Caki2 (cell line): ENCODE results near the gene NUDT21. TPM values are rescaled to one million over a fixed set of nuclear protein-coding genes. Genes with fewer than 3 reads are reported as not detected.

ENCODE experiments used
- DNase-seq: peaks from one replicate; pipeline ENCODE4 v3.0.0-alpha.2; 2015; ENCODE audit warnings: low read depth
- in situ Hi-C: cut with HindIII; loops from 2 replicates; pipeline ENCODE4 v1.10.0; 2016; ENCODE audit warnings: low sequenced_read_pairs, low pct_unique_long_range_greater_than_20kb, mixed read lengths
- total RNA-seq: library from RNA; depleted of rRNA; stranded (reverse); fragments of >200 nt; shearing (Covaris generic); gene quantifications from 2 replicates; pipeline ENCODE4 v1.2.3, GENCODE V29; 2014; ENCODE audit warnings: low replicate concordance

The NUDT21 gene
- total RNA-seq, 1 experiment from 2014 or later, result 95.5 TPM

DNA sequence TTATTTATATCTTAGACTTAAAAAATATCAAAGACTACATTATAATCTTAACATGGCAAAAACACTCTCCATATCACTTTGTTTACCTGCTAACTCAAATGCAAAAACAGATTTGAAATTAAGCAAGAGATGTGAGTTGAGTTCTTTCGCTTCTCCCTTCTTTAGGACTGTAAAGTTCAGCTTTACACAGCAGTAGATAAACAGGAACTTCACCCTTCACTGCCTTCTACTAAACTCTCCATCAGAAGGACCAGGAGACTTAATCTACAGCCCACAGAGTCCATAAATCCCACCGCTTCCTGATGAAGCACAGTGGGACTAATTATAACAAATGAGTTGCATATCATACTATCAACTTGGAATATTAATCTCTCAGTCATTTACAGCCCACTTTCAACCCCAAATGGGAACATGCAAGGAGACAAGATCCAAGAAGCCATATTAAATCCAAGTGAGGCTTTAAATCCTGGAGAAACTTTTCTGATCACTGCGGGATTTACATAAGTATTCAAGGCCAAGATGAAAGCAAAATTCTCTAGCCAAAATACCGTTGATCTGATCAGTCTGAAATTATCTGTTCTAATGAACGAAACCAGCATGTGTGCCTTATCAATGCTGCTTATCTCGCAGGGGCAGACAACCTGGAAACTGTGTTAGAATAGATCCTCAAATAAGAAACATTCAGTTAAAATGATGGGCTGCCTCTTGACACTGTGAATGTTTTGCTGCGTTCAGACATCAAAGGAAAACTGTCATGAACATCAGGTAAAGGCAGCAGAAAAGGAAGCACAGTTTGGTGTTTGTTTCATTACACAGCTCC lies 27.3 kb downstream of the NUDT21 start:
- no peak for DNase-seq
- in situ Hi-C loops, result no loop called here

DNA sequence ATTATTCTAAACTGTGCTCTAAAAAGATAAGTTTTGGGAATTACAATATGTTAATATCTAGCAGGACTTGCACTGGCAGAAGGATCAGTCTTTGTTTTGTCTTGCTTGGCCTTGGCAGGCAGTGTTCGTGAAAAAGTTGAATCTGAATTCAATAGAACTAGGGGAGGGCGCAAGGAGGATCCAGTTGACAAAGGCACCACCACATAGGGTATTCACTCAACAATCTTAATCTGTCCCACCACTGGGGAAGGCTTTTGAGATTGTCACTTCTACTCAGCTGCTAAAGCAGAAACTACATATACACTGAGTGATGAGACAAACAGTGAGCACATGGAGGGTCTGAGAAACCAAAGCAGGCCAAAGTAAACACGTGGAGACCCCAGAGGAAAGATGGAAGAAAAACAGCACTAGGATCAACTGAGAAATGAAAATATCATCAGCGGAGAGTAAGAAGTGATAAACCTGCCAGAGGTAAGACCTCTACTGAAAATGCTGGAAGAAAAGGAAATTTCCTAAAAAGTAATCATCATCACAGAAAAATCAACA lies 28.2 kb downstream of the NUDT21 start:
- in situ Hi-C loops, result no loop called here
- DNase-seq, result no peak

DNA sequence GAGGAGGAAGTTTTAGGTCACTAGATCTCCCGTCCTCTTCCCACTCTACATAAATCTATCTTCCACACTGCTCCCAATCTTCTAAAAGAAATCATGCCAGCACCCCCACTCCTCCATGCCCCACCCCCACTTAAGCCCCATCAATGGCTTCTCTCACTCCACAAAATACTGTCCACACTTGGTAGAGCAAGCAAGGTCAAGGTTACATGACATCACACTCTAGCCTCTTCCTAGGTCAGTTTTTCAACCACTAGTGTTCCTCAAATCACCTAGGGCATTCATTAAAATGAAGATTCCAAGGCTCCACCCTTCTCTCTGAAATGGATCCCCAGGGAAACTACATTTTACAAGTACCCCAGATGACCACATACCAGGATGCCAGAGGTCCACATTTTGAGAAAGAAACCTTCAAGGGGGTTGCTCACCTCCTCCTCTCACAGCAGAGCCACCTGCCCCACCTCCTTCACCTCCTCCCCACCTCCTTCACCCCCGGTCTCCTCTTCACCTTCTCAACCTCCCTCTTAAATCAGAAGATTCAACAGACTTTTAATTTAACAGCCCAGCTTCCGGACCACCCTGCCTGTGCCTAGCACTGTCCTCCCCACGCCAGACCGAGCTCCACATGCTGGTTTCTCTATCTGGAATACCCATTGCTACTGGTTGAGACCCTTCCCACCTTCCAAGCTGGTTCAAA lies 29.0 kb downstream of the NUDT21 start:
- in situ Hi-C loops, result no loop called here
- no peak for DNase-seq

DNA sequence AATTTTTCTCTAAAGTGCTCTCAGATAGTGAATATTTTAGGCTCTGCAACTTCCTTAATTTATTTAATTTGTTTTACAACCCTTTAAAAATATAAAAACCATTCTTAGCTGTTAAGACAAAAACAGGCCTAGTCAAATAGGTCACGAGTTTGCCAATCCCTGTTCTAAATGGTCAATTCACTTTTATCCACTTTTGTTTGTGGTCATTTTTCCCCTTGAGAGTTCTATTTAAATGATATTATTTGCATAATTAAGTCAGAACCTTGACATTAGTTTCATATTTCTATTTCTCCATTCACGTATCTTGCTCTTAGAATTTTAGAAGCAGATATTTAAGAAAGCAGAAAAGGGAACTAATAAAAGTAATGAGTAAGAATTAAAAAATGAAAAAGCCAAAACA lies 29.8 kb downstream of the NUDT21 start:
- no peak for DNase-seq
- in situ Hi-C loops, result no loop called here

DNA sequence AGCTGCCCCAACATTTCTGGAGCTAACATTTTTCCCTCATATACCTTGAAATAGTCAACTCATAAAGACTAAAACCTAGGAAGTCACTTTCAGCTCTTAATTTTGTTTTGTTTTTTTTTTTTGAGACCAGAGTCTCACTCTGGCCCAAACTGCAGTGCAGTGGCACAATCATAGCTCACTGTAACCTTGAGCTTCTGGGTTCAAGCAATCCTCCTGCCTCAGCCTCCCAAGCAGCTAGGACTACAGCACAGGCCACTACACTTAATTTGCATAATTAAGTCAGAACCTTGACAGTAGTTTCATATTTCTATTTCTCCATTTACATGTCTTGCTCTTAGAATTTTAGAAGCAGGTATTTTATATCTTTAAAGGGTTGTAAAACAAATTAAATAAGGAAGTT lies 30.5 kb downstream of the NUDT21 start:
- no peak for DNase-seq
- in situ Hi-C loops, result no loop called here

DNA sequence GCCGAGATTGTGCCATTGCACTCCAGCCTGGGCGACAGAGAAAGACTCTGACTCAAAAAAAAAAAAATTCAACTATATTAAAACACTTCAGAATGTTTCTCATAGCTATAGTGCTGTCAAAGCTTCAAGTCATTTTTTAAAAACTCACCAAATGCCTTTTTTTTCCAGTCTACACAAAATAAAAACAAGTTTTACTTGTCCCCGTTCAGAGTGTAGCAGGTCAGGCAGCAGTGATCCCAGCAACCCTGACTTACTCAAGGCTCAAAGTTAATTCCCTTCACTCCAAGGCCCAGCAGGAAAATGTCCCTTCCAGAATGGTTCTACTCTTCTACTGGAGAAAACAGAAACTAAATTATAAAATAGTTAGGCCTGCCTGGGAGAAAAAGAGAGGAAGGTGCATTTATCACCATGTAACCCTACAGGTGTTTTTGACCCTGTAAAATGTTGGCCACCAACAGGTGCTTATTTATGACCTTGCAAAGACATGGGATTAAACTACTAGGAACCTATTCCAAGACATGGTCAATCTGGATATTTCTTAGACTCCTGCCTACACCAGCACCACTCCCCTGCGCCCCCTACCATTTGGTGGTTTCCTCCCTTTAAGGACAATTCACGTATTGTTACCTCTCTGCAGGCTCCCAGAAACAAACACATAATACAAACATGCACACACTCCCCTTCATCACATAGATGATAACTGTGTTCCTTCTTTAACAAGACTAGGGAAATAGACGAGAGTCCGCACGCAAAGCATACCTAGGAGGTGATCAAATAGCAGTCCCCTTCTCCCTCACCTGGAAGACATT lies 31.2 kb downstream of the NUDT21 start:
- in situ Hi-C loops, result no loop called here
- DNase-seq, result no peak

DNA sequence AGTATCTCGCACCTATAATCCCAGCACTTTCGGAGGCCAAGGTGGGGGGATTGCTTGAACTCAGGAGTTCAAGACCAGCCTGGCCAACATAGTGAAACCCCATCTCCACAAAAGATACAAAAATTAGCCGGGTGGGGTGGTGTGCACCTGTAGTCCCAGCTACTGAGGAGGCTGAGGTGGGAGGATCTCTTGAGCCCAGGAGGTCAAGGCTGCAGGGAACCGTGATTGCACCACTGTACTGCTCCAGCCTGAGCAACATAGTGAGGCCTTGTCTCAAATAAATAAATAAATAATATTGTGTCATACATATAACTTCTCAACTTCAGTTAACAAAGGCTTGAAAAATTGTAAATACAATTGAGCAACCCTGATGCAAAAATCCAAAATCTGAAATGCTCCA lies 34.0 kb downstream of the NUDT21 start:
- in situ Hi-C loops, result no loop called here
- no peak for DNase-seq

DNA sequence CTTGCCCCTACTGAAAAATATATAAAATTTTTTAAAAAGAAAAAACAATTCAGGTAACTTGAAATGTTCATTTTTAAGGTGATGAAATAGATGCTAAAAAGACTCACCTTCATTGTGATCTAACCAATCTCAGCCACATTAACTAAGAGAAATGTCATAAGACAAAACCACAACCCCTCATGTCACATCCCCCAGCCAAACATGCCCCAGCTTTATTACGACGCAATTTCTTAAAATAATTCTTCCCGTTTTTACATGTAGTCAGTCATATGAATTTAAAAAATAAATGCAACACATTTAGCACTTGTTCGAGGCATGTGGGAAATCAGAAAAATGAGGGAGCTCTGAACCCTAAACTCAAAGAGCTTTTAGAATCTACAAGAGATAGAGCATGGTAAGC lies 35.3 kb downstream of the NUDT21 start:
- in situ Hi-C loops, result no loop called here
- DNase-seq, result no peak

DNA sequence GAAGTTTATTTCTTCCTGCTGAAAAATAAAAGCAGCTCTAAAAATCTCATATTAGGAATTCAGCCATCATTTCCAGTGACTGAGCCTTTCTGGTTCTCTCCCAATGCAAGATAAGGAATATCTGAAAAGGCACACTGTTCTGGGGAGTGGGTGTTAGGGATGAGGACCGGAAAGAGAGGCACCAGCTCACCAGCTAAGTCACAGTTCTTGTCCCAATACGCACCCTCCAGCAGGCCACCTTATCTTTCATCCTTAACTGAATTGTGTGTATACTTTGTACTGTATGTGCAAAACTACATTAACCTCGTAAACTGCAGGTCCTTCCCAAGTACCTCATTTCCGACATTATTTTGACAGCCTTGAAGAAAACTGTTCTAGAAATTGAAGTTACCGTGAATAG lies 36.8 kb downstream of the NUDT21 start:
- in situ Hi-C loops, result no loop called here
- DNase-seq, result no peak

DNA sequence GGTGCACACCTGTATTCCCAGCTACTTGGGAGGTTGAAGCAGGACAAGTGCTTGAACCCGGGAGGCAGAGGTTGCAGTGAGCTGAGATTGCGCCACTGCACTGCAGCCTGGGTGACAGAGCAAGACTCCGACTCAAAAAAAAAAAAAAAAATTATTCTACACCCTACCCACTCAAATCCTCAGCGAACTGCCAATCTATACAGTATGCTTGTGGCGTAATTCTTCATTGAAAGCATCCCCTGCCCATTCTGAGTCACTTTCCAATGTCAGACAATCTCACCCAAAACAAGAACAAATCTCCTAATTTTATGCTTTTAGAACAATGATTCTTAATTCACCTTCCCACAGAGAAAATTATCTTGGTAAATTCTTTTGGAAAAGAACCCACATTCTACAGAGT lies 37.8 kb downstream of the NUDT21 start:
- no peak for DNase-seq
- in situ Hi-C loops, result no loop called here

DNA sequence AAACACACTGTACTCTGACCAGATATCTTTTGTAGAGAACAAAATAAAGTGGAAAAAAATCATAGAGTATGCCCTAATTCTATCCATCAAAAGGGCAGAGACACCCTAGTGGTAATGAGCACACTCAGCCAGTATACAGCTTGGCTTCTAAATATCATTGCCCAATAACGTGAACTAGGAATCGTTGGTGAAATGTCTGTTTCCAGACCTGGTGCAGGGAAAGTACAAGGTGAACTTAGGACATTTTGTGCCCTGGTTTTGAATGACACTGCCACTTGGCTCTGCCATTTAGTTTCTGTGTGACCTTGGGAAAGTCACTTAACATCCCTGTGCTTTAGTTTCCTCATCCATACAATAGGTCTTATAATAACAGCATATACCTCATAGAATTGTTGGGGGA lies 39.5 kb downstream of the NUDT21 start:
- no peak for DNase-seq
- in situ Hi-C loops, result no loop called here

DNA sequence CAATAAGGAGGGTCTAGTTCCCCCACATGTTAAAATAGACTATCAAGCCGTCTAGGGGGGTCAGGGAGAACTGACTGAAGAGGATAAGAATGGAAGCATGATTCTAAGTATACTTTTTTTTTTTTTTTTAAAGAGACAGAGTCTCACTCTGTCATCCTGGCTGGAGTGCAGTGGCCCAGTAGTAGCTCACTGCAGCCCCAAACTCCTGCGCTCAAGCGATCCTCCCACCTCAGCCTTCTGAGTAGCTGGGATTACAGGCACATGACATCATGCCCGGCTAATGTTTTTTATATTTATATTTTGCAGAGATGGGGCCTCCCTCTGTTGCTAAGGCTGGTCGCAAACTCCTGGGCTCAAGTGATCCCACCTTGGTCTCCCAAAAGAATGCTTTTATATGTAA lies 40.0 kb downstream of the NUDT21 start:
- no peak for DNase-seq
- in situ Hi-C loops, result no loop called here

DNA sequence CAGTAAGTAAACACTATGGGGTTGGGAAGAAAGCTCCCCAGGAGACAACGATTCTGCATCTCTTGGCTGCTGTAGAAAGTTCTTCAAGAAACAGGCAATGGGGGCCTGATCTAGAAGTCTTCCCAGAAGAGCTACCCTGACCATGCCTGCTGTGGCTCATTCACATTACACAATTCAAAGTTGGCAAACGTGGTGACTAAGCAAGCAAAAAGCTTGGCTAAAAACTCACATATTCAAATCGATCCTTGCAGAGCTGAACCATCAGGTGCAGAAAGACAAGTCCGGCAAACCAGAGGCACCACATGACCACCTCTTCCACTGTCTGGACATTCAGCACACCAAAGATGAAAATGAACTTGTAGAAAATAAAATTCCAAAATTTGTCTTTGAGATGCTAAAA lies 41.9 kb downstream of the NUDT21 start:
- no peak for DNase-seq
- in situ Hi-C loops, result no loop called here

DNA sequence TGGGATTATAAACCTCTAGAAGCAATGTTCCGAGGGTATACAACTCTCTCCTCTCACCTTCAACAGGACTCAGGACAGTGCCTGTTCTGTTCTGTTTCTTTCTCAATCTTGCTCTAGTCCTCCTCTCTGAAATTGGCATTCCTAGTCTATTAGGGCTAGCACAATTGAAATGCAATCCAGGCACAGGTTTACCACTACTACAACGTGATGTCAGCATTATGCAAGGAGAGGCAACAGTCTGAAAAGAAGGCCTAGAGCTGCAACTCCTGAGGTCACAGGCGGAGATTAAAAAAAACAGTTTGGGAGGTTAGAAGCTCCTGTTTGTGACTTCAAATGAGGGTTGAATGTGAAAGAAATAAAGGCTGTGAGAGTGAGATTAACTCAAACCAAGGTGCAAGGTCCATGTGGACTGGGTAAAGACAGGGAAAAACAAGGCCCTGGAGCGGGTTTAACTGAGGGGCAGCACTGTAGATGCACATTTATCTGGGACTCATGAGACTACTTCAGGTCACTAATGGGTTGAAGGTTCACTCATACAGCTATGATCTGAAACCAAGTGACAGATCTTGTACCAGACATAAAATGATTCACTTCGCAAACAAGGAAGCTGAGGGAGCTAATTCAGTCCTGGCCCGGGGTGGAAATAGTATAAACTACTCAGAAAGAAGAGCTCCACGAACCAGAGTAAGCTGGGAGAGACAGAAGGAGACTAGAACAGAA lies 42.6 kb downstream of the NUDT21 start:
- DNase-seq, result no peak
- in situ Hi-C loops, result no loop called here

DNA sequence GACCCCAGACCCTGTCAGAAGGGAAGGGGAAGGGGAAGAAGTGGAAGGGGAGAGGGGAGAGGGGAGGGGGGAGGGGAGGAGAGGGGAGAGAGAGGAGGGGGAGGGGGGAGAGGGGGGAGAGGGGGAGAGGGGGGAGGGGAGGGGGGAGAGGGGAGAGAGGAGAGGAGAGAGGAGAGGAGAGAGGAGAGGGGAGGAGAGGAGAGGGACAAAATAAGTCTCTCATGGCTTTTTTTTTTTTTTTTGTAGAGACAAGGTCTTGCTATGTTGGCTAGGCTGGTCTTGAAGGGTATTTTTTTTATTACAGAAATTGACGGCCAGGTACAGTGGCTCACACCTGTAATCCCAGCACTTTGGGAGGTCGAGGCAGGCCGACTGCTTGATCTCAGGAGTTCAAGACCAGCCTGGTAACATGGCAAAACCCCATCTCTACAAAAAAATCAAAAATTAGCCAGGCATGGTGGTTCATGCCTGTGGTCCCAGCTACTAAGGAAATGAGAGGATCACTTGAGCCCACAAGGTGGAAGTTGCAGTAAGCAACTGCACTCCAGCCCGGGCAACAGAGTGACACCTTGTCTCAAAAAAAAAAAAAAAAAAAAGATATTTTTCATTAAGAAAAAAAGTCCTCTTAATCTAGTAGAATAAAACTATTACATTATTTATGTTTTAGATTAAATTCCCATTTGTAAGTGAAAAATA lies 45.0 kb downstream of the NUDT21 start:
- DNase-seq, result no peak
- in situ Hi-C loops, result no loop called here

DNA sequence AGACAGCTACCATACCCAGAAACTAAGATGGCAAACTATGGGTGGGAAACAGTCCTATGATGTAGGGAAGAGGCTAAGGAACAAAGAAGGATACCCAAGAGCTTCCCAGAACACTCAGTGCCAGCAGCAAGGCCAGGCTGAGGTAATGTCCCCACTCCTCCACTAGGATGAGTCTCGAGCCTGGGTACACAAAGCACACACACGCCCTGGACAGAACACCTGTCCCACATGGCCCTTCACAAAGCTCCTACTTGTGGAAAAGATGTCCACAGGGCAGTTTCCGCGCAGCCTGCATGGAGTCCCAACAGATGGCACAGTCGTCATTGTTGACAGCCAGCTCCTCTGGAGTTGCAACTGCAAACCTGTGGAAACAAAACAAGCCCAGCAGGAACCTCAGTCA lies 49.6 kb downstream of the NUDT21 start:
- in situ Hi-C loops, result no loop called here
- DNase-seq, result no peak

DNA sequence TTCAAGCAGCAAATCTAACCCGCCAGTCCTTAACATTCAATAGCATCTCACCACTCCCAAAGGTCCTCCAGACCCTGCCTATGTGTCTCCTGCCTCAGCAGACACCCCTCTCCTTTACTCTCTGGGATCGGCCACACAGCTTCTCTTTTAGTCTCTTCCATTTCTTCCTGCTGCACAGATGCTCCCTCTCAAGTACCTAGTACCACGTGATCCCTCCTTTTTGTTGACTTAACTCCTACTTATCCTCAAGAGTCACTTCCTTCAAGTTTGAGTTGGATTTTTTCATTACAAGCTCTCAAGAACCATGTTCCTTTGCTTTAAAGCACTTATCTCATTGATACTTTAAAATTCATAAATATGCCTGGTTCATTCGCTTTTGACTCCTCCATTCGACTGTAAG lies 50.7 kb downstream of the NUDT21 start:
- in situ Hi-C loops, result no loop called here
- no peak for DNase-seq

DNA sequence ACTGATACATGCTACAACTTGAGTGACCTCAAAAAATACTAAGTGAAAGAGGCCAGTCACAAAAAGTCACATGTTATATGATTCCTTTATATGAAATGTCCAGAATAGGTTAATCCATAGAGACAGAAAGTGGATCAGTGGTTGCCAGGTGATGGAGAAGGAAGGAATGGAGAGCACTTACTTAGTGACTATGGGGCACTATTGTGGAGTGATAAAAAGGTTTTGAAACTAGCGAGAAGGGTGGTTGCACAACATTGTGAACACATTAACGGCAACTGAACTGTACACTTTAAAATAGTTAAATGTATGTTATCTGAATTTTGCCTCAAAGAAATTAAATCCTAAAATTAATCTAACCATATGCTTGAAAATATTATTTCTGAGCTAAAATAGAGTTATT lies 51.6 kb downstream of the NUDT21 start:
- in situ Hi-C loops, result no loop called here

More for the DNA sequence above, 51.6 kb downstream of the NUDT21 start:
- no peak for DNase-seq
